Sigmoid colon (tissue), 7 donors: ENCODE measurements around the gene STIP1. TPM values are rescaled to one million over a fixed set of nuclear protein-coding genes. Genes with fewer than 3 reads are reported as not detected.
A peak's percentile ranks its signal among the peaks of the same experiment; 100 is the strongest.

ENCODE experiments used
- DNase-seq: peaks from one replicate; pipeline ENCODE4 v3.0.0-alpha.2; 2019
- H3K27ac ChIP-seq, 4 donors: fragments of 200-600 bp; sonication (generic); one replicate each; pipeline ENCODE4 v1.5.1; 2016 to 2019; ENCODE audit warnings: mild to moderate bottlenecking in 1 of 4
- H3K27me3 ChIP-seq, 3 donors: fragments of 200-600 bp; sonication (generic); one replicate each; pipeline ENCODE4 v1.5.1; 2019; ENCODE audit warnings: mild to moderate bottlenecking in 1 of 3
- H3K36me3 ChIP-seq, 4 donors: fragments of 200-600 bp; sonication (generic); one replicate each; pipeline ENCODE4 v1.5.1; 2016 to 2019
- H3K4me1 ChIP-seq, 4 donors: fragments of 200-600 bp; sonication (generic); one replicate each; pipeline ENCODE4 v1.5.1; 2017 to 2019
- H3K4me3 ChIP-seq, 4 donors: fragments of 200-600 bp; sonication (generic); one replicate each; pipeline ENCODE4 v1.5.1; 2017 to 2019; ENCODE audit warnings: mild to moderate bottlenecking in 2 of 4, moderate library complexity in 1 of 4
- H3K9me3 ChIP-seq, 4 donors: fragments of 200-600 bp in 3 of 4; sonication (generic) in 3 of 4; one replicate each; pipeline versions ENCODE4 v1.5.1 to v1.6.1; 2013 to 2019
- EP300 ChIP-seq, 4 donors: sonication (generic); formaldehyde crosslinking; IDR thresholded peaks; one replicate each; pipeline ENCODE4 v1.6.1; 2017; ENCODE audit warnings: antibody characterized with exemption in 4 of 4
- POLR2A ChIP-seq, 2 donors: fragments of 450-650 bp; IDR thresholded peaks; one replicate each; pipeline ENCODE4 v1.6.1; 2016; ENCODE audit warnings: antibody characterized with exemption in 2 of 2, mild to moderate bottlenecking in 2 of 2, moderate library complexity in 2 of 2
- POLR2AphosphoS5 ChIP-seq, 4 donors: sonication (generic); formaldehyde crosslinking; IDR thresholded peaks; one replicate each; pipeline ENCODE4 v1.6.1; 2017; ENCODE audit warnings: antibody characterized with exemption in 4 of 4
- WGBS, 2 donors: extraction: QIAGEN DNeasy Blood & Tissue Kit; methylation state at CpG; one replicate each; pipeline ENCODE4 v1.1.7; 2013; 5-methylcytosine and 5-hydroxymethylcytosine counted together
- intact Hi-C: fragments of 100-400 bp; cut with DNase I; formaldehyde crosslinking; loops from one replicate; pipeline ENCODE4 v1.15.1; 2023
- polyA plus RNA-seq, 3 donors: library from polyadenylated mRNA; stranded (reverse); fragments of 200-250 nt; gene quantifications; one replicate each; pipeline ENCODE4 v1.2.3, GENCODE V29; 2013
- total RNA-seq, 4 donors: library from RNA; depleted of rRNA; stranded (reverse); fragments of >200 nt; gene quantifications; one replicate each; pipeline ENCODE4 v1.1.0, GENCODE V29; 2016
- TF ChIP-seq, protein P1 (sequence below), 4 experiments: fragments of 450-650 bp in 3 of 4; fragments of 200-600 bp in 1 of 4; IDR thresholded peaks; one replicate each; pipeline ENCODE4 v1.5.1; 2016 to 2019; ENCODE audit warnings: antibody characterized with exemption in 4 of 4, mild to moderate bottlenecking in 3 of 4, moderate library complexity in 2 of 4
- donor health status: healthy with polysubstance abuse.
- donor health status: Bipolar disorder and iron deficiency.
- donor health status: healthy.

The STIP1 gene
- total and polyA plus RNA-seq, 7 donors = 38.4 to 90.3 (median 74.9) TPM

DNA sequence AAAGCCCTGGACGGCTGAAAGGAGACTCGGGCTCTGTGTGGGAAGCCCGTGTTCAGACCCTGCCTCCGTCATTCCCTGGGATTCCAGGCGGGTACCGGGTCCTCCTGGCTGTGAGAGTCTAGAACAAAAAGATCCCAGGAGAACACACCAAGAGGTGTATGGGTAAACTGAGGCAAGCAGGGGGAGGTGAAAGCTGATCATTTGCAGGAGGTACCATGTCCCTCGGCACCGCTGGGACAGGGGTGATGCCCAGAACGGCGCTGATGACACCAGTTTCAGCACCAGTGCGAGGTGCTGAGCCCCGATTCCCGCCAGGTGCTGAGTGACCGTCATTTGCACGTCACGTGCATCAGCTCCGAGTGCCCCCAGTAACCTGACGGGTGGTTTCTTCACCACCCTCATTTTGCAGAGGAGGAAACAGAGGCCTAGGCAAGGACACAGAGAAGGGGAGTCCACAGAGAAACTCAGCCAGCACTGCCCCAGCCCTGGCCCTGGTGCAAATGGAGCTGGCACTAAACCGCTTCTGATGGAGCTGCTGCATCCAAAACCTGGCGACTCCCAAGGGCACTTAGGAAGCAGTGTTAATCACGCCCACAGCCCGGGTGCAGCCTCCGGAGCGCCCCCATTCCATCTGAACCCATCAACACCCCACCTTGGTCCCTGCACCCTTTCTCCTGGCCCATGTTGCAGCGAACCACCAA, 36.9 kb upstream of the STIP1 start:
- DNase-seq = no peak
- H3K36me3 ChIP-seq = no peaks in the 10 kb centered on the region
- peaks cover 2 to 60% (median 35%) of the 10 kb centered on the region in 4 donors for H3K4me1 ChIP-seq
- 86 to 90% methylated on average over 25 of the region's 25 CpGs for WGBS, 2 donors
- H3K9me3 ChIP-seq = no peaks in the 10 kb centered on the region
- no peak for TF ChIP-seq EP300 (IDR thresholded peaks at IDR 0.05)
- TF ChIP-seq, protein P1, sequence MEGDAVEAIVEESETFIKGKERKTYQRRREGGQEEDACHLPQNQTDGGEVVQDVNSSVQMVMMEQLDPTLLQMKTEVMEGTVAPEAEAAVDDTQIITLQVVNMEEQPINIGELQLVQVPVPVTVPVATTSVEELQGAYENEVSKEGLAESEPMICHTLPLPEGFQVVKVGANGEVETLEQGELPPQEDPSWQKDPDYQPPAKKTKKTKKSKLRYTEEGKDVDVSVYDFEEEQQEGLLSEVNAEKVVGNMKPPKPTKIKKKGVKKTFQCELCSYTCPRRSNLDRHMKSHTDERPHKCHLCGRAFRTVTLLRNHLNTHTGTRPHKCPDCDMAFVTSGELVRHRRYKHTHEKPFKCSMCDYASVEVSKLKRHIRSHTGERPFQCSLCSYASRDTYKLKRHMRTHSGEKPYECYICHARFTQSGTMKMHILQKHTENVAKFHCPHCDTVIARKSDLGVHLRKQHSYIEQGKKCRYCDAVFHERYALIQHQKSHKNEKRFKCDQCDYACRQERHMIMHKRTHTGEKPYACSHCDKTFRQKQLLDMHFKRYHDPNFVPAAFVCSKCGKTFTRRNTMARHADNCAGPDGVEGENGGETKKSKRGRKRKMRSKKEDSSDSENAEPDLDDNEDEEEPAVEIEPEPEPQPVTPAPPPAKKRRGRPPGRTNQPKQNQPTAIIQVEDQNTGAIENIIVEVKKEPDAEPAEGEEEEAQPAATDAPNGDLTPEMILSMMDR (IDR thresholded peaks at IDR 0.05) = peak in 2 of 4 experiments; percentile 20
- intact Hi-C loops = loop anchor here (1.0 to 2.0 kb wide), 3 partner anchors 52 to 149 kb away; no protein-coding TSS in a partner anchor
- H3K4me3 ChIP-seq = peak overlapping the region in 2 of 4 donors; percentile 24 to 37
- no peaks in the 10 kb centered on the region for H3K27me3 ChIP-seq
- peak overlapping the region in 3 of 4 donors; percentile 76 to 83 (median 80) for H3K27ac ChIP-seq

DNA sequence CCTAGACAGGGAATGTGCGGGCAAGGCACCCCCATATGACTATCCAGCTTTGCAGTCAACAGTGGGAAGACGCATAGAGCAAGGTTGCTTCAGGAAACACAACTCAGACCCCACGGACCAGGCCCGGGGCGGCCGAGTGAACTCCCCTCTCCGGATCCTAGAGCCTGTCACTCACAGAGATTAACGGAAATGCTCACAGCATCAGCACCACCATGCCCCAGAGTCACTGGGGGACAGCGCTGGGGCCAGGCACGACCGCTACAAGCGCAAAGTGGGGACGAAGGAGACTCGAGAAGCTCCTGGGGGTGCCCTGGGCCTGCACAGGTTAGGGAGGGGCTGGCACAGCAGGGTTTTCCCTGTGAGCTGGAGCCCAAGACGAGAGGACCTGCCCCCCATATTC, 35.9 kb upstream of the STIP1 start:
- no peak for DNase-seq
- 94 to 95% methylated on average over 15 of the region's 15 CpGs for WGBS, 2 donors
- TF ChIP-seq POLR2A (IDR thresholded peaks at IDR 0.05) (no peak), EP300 (IDR thresholded peaks at IDR 0.05) (no peak), POLR2AphosphoS5 (IDR thresholded peaks at IDR 0.05) (no peak)
- TF ChIP-seq, protein P1 (IDR thresholded peaks at IDR 0.05) = no peak
- no peak overlapping the region for H3K4me3 ChIP-seq
- no peaks in the 10 kb centered on the region for H3K36me3 ChIP-seq
- no peak overlapping the region for H3K27ac ChIP-seq
- H3K9me3 ChIP-seq = no peaks in the 10 kb centered on the region
- intact Hi-C loops = no loop called here
- H3K27me3 ChIP-seq = no peaks in the 10 kb centered on the region
- peaks cover 2 to 60% (median 35%) of the 10 kb centered on the region in 4 donors for H3K4me1 ChIP-seq

DNA sequence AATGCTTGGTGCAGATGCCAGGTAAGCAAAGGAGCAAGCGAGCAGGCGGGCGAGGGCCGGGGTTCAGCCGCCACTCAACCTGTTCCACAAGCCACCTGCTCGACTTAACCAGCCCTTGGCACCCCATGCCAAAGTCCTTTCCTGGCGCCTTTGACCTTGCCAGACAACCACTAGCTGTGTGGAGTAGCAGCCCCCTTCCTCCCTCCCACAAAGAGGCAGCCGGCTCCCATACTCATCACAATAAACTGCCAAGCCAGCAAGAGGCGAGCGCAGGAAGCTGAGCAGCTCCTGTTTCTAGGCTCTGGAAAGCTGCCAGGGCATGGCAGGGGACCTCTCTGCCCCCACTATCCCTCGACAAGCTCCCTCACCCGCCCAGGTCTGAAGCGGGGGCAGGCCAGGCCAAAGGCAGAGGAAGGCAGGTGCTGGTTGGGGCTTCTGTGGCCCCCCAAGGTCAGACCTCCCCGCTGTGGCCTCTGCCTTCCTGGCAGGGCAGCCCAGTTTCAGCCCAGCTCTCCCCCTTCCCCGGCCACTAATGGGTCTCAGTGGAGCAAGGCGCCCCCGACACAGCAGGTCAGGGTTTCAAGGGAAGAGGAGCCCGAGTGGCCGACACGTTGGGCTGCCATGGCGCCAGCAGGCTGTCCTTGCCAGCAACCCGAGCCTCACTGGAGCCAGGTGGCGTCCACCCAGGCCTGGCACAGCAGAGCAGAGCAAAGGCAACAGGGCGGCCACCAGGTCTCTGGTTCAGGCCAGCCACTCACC, 35.3 kb upstream of the STIP1 start:
- Histone ChIP-seq H3K36me3 (no peaks in the 10 kb centered on the region), H3K9me3 (no peaks in the 10 kb centered on the region), H3K27me3 (no peaks in the 10 kb centered on the region), H3K27ac (peak overlapping the region in 2 of 4 donors; percentile 28 to 29), H3K4me3 (no peak overlapping the region), H3K4me1 (peaks cover 2 to 55% (median 35%) of the 10 kb centered on the region in 4 donors)
- intact Hi-C loops = no loop called here
- 84 to 86% methylated on average over 24 of the region's 24 CpGs for WGBS, 2 donors
- TF ChIP-seq EP300 (IDR thresholded peaks at IDR 0.05) (no peak), POLR2A (IDR thresholded peaks at IDR 0.05) (no peak), POLR2AphosphoS5 (IDR thresholded peaks at IDR 0.05) (no peak)
- TF ChIP-seq, protein P1 (IDR thresholded peaks at IDR 0.05) = no peak
- no peak for DNase-seq

DNA sequence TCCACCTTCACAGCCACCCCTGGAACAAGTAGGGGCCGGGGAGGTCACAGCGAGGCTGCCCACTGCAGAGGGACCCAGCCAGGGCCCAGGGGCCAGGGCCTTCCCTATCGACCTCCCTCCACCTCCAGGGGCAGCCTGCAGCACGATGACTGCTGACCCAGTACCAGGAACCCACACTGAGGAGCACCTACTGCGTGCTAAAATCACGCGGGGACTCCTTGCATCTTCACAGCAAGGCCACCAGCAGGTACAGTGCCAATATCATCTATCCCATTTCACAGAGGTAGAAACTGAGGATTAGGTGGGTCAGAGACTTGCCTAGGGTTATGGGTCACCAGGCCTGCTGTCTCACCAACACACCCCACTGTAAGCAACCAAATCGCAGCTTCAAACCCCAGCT, 34.6 kb upstream of the STIP1 start:
- TF ChIP-seq POLR2A (IDR thresholded peaks at IDR 0.05) (no peak), POLR2AphosphoS5 (IDR thresholded peaks at IDR 0.05) (no peak)
- WGBS, 2 donors = 93 to 94% methylated on average over 8 of the region's 8 CpGs
- Histone ChIP-seq H3K27me3 (no peaks in the 10 kb centered on the region), H3K36me3 (no peaks in the 10 kb centered on the region), H3K27ac (no peak overlapping the region), H3K4me3 (no peak overlapping the region), H3K9me3 (no peaks in the 10 kb centered on the region), H3K4me1 (peaks cover 2 to 48% (median 35%) of the 10 kb centered on the region in 4 donors)
- intact Hi-C loops = no loop called here
- DNase-seq = no peak
